BE2C (cell line): Measurements from ENCODE around the gene SOX10.

Source experiments
- DNase-seq: peaks from one replicate; pipeline ENCODE4 v3.0.0-alpha.2; 2020
- H3K27me3 ChIP-seq: fragments of 250-450 bp; sonication (Bioruptor Pico); 2 replicates; pipeline ENCODE4 v1.5.1; 2020; ENCODE audit warnings: mild to moderate bottlenecking
- H3K36me3 ChIP-seq: fragments of 250-450 bp; sonication (Bioruptor Pico); 2 replicates; pipeline ENCODE4 v1.5.1; 2020; ENCODE audit warnings: mild to moderate bottlenecking
- H3K4me1 ChIP-seq: fragments of 250-450 bp; sonication (Bioruptor Pico); 2 replicates; pipeline ENCODE4 v1.5.1; 2020
- H3K4me3 ChIP-seq: 2 replicates; pipeline ENCODE4 v1.5.1; 2011; ENCODE audit warnings: low read depth, low read length
- H3K9me3 ChIP-seq: fragments of 250-450 bp; sonication (Bioruptor Pico); 2 replicates; pipeline ENCODE4 v1.5.1; 2020
- CTCF ChIP-seq: IDR thresholded peaks from 2 replicates; pipeline ENCODE4 v1.5.1; 2012; ENCODE audit warnings: mild to moderate bottlenecking, low read depth, low read length

The SOX10 gene

DNA sequence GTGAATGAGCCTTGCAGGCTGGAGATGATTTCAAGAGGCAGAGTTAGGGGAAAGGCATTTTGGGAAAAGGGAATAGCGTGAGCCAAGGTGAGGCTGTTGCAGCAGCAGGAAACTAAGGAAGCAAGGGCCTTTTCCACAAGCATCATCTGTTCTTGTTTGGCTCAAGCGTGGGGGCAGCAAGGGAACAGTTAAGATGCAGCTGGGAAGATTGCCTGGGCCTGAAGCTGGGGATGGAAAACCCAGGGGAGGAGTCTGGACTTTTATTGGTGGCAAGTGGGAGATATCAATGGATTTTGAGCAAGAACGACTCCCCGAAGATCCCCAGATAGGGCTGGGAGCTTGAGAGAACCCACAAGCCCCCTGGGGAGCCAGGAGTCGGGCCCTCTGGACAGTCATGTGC, 45.5 kb upstream of the SOX10 start:
- no peak for DNase-seq
- Histone ChIP-seq H3K27me3 (no peaks in the 10 kb centered on the region), H3K4me1 (peaks cover 2% of the 10 kb centered on the region; the same call in 1 of the 2 replicates), H3K4me3 (no peak overlapping the region), H3K9me3 (no peaks in the 10 kb centered on the region), H3K36me3 (no peaks in the 10 kb centered on the region)
- TF ChIP-seq CTCF: no peak

GRCh38 chr22:38029370-38029769, 45.0 kb upstream of the SOX10 start:
- no peaks in the 10 kb centered on the region for H3K36me3 ChIP-seq
- no peak for TF ChIP-seq CTCF
- no peaks in the 10 kb centered on the region for H3K27me3 ChIP-seq
- no peaks in the 10 kb centered on the region for H3K9me3 ChIP-seq
- H3K4me1 ChIP-seq: 0 out of 2 replicates have a peak, but pooled peaks cover 2% of the 10 kb centered on the region
- DNase-seq: no peak
- no peak overlapping the region for H3K4me3 ChIP-seq

GRCh38 chr22:38028344-38029130, 44.2 kb upstream of the SOX10 start:
- no peak for DNase-seq
- Histone ChIP-seq H3K4me3 (no peak overlapping the region), H3K27me3 (no peaks in the 10 kb centered on the region), H3K9me3 (no peaks in the 10 kb centered on the region), H3K36me3 (no peaks in the 10 kb centered on the region), H3K4me1 (0 out of 2 replicates have a peak, but pooled peaks cover 2% of the 10 kb centered on the region)
- TF ChIP-seq CTCF: no peak

DNA sequence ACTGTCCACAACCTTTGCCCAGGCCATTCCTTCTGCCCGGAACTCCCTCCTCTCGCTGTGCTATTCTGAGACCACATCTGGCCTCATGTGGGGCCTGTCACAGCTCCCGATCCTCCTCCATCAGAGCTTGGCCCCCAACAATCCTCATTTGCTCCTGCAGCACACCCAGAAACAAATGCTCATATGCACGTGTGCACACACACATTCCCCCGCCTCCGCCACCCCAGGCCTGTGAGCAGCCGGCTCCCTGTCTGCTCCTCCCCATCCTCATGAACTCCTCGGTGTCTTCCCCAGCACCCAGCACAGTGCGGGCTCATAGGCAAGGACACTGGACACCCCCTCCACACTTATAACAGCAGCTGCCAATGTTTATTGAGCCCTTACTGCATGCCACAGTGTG, 43.1 kb upstream of the SOX10 start:
- no peak for DNase-seq
- no peak for TF ChIP-seq CTCF
- H3K36me3 ChIP-seq: no peaks in the 10 kb centered on the region
- no peaks in the 10 kb centered on the region for H3K9me3 ChIP-seq
- H3K27me3 ChIP-seq: no peaks in the 10 kb centered on the region
- H3K4me3 ChIP-seq: no peak overlapping the region
- 0 out of 2 replicates have a peak, but pooled peaks cover 2% of the 10 kb centered on the region for H3K4me1 ChIP-seq

- TF ChIP-seq CTCF: no peak
- no peak overlapping the region for H3K4me3 ChIP-seq
- peak; percentile 65 for DNase-seq
- no peaks in the 10 kb centered on the region for H3K27me3 ChIP-seq
- no peaks in the 10 kb centered on the region for H3K36me3 ChIP-seq
- H3K4me1 ChIP-seq: 0 out of 2 replicates have a peak, but pooled peaks cover 2% of the 10 kb centered on the region
- H3K9me3 ChIP-seq: no peaks in the 10 kb centered on the region
These were observed 42.1 kb upstream of the SOX10 start for GRCh38 chr22:38026130-38027111.
